GM21526 (cell line): ENCODE data around the gene SERPINA12.

Experiments used
- ATAC-seq: cut with Tn5 transposase; IDR thresholded peaks from one replicate; pipeline ENCODE4 v1.9.1; 2021; ENCODE audit warnings: moderate library complexity; ENCODE audit not compliant: unreplicated experiment, low FRiP score

SERPINA12 gene

DNA sequence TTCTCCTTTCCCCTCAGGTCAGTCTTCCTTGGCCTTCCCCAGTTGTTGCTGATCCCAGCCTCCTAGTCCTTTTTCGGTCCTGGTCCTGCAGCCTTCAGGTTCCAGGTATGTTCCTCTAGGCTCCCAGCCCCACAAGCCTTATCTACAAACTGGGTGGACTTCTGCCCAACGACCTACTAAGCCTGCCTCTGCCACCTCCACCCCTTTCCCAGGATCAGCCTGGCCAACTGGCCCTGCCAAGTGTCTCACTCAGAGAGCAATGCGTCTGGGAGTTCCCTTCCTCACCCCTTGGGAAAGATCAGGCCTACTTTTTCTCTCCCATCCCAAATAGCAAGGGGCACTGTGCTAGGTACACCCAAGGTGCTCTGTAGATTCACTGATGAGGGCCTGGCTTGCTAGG, at the start of gene SERPINA12:
TSS of gene SERPINA12 (minus strand) at position 114 of the 400 bp plus-strand sequence. CDS start 11,072 bp downstream, outside the sequence.
- ATAC-seq: no peak

DNA sequence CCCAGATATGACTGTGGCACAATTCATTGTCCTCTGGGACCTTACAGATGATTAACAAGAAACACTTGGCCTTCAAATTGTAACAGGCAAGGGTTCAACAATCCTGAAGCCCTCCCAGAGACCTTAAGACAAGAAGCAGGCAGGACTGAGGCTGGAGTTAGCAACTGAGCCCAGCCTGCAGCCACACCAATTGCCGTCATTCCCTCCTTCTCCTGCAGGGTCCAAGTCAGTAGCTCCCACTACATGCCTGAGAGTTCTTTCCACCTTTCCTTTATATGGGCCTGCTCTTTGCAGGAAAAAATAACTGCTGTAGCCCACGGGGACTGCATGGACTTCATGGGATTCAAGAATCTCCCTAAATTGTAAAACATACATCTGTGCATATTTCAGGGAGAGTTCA, 49.6 kb upstream of the SERPINA12 start:
- no peak for ATAC-seq

DNA sequence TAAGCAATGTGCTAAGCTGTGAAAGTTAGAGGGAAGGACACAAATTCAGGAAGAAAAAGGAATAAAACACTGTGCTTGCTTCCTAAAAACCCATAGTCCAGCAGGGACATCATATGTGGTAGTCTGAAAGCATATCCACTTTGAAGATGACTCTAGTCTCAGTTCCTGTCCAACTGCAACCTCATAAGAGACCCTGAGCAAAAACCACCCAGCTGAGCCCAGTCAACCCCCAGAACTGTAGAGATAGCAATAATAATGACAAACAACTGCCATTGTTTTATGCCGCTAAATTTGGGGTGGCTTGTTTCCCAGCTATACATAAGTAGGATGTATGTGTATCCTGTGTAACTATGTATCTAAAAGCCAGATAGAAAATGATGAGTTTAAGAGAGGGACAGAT, 48.1 kb upstream of the SERPINA12 start:
- no peak for ATAC-seq

DNA sequence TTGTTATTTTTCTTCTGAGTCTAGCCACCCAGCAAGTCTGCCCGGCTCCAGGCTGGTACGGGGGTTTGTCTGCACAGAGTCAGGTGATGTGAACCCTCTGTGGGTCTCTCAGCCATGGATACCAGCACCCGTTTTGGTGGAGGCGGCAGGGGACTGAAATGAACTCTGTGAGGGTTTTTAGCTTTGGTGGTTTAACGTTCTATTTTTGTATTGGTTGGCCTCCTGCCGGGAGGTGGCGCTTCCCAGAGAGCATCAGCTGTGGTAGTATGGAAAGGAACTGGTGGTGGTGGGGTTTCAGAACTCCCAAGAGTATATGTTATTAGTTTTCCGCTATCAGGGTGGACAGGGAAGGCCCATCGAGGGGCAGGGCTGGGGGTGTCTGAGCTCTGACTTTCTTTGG, 46.7 kb upstream of the SERPINA12 start:
- no peak for ATAC-seq

GRCh38 chr14:94550041-94550440, 40.8 kb upstream of the SERPINA12 start:
- ATAC-seq: no peak

GRCh38 chr14:94548999-94549985, 40.0 kb upstream of the SERPINA12 start:
- no peak for ATAC-seq

GRCh38 chr14:94548131-94548998, 39.1 kb upstream of the SERPINA12 start:
- no peak for ATAC-seq

GRCh38 chr14:94547726-94548125, 38.5 kb upstream of the SERPINA12 start:
- no peak for ATAC-seq

DNA sequence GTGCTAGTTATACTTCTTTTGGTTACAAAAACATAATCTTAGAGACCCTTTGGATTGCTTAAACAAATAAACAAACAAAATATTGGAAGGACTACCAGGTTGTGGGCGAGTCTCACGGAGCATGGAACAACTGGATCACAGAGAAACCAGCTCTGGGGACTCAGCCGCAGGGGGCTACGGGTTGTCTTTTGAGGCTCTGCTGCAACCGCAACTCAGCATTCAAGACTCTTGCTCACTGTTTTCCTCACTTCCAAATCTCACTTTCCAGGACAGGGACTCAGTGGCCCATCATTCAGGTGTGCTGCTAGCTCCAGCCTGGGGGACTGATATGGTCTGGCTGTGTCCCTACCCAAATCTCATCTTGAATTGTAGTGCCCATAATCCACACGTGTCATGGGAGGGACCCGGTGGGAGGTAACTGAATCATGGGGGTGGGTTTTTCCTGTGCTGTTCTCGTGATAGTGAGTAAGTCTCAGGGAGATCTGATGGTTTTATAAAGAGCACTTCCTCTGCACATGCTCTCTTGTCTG, 37.9 kb upstream of the SERPINA12 start:
- no peak for ATAC-seq

DNA sequence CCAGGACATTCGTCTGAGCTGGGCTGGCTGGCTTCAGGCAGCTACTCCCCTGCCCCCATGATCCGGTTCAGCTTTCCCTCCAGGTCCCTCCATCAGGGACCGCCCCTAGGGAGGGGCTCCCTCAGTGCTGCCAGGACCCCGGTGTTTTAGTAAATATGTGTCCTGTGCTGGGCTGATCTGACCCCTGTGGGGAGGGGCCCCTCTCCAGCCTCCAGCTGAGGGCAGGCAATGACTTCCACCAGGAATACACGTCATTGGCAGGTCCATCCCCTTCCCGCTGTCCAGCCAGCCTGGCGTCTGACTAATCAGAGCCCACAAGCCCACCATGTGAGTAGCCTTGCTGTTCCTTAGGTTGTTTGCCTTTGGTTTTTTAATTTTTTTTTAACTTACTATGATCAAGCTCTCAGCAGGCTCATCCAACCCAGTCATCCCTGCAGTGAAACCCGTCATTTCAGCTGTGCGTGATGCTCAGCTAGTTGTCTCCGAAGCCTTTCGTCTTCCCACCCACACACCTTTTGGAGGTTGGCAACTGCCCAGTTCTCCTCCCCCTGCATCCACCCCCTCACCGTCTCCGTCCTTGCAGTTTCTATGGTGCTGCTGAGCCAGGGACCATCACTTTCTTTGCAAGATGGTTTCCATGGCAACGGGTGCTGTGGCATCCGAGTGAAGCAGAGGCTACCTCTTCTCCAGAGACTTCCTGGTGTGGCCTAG, 36.0 kb upstream of the SERPINA12 start:
- ATAC-seq: no peak

GRCh38 chr14:94544726-94545125, 35.5 kb upstream of the SERPINA12 start:
- ATAC-seq: no peak

DNA sequence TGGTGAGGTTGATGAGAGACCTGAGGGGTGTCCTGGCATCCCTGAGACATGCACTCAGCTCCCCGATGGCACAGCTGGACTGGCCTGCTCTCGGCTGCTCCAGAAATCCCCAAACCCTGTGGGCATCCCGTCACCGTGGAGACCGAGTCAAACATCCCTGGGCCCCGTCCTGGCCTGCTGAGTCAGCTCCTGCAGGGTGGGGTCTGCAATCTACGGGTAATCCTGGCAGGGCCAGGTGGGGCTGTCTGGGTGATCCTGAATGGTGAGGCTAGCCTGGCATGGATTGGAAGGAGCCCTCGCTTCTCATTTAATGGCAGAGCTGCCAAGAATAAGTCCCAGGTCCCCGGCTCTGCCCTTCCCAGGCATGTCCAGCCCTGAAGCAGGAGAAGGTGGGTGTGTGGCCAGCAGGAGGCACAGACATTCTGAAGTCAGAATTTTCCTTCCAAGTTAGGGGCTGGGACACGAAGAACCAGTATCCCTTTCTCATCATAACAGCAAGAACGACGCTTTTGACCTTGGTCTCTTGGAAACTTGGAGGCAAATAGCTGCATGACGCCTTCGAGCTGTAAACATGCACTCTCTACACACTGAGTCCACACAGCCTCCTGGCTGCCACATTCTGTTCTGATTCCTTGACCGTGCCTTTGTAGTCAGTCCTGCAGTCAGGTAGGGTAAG, 34.3 kb upstream of the SERPINA12 start:
- ATAC-seq: no peak

GRCh38 chr14:94542811-94543440, 33.7 kb upstream of the SERPINA12 start:
- no peak for ATAC-seq

- ATAC-seq: no peak
Measured at GRCh38 chr14:94542111-94542810, 33.0 kb upstream of the SERPINA12 start.

DNA sequence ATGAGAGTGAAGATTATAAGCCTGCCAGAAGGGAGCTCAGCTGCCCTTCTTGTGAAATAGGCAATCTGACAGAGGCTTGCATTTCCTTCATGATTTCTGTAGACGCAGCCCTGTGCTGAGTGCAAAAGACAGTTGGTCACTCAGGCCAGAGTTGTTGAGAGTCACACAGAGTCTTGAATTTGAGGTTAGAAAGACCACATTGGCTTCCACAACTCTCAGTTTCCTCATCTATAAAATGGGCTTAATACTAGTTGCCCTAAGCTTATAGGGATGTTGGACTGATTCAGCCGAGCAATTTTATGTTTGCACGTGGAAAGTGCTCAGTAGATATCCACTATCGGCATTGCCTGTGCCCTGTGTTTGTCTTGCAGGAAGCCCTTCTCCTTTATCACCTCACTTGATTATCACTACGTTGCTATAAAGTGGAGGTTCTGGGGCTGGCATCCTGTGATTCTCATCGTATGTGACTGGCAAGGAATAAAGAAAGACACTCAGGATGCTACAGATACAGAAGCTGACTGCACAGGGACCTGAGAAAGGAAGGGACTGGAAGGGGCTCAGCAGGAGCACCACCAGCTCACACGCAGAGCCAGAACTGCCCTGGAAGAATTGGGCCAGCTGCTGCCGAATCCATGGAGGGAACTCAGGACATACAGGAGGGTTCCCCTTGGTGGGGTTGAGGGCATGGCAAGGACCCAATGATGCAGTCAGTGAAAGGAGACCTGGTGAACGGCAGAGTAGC, 32.1 kb upstream of the SERPINA12 start:
- ATAC-seq: no peak

GRCh38 chr14:94540031-94540794, 30.9 kb upstream of the SERPINA12 start:
- ATAC-seq: no peak

DNA sequence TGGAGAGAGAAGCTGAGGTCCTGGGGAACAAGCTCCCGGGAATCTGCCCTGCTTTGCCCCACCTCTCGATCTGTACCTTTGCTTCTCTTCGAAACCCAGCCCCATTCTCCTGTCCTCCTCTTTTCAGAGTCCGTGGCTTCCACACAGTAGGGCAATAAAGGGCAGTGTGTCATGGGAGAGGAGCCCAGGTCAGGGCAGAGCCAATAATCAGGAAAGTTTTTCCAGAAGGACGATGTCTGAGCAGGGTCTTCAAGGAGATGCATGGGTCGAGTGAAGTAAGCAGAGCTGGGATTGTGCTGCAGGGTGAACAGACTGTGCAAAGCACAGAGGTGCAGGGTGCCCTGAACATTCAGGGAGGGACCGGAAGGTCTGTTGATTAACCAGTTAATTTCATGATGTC, 29.9 kb upstream of the SERPINA12 start:
- no peak for ATAC-seq
